Measurements from ENCODE around the gene FAM219B. TPM values are rescaled to one million over a fixed set of nuclear protein-coding genes. Genes with fewer than 3 reads are reported as not detected.

Gene FAM219B
- total RNA-seq, 1 experiment from 2014 or later, result 73.7 TPM

- no peak for DNase-seq
- Mint-ChIP-seq H3K9me3 (ENCODE audit: unreplicated experiment) (no peaks in the 10 kb centered on the region), H3K27me3 (ENCODE audit: insufficient read depth, unreplicated experiment) (no peaks in the 10 kb centered on the region), H3K4me1 (ENCODE audit: low read depth, unreplicated experiment) (peaks cover 11% of the 10 kb centered on the region), H3K27ac (ENCODE audit: unreplicated experiment) (no peak overlapping the region), H3K36me3 (ENCODE audit: insufficient read depth, unreplicated experiment) (peaks cover 23% of the 10 kb centered on the region), H3K4me3 (ENCODE audit: unreplicated experiment) (peak overlapping the region; percentile 45)
- intact Hi-C loops (cut with micrococcal nuclease; ENCODE audit: unreplicated experiment), result no loop called here
- 0 out of 2 replicates have a peak, but pooled peaks cover 6% of the 10 kb centered on the region for H3K4me1 ChIP-seq
- no peaks in the 10 kb centered on the region for H3K27me3 ChIP-seq (replicated peaks; ENCODE audit: control insufficient read depth, insufficient read depth, low read length)
- POLR2A ChIA-PET, result no interaction called here
- no peak for TF ChIP-seq CTCF (IDR thresholded peaks at IDR 0.05; ENCODE audit: insufficient read depth in 1 of 2, low read depth in 1 of 2, low read length in 1 of 2, severe bottlenecking in 1 of 2, unreplicated experiment in 1 of 2)
- H3K9me3 ChIP-seq, result no peaks in the 10 kb centered on the region
- CTCF ChIA-PET, result interaction anchor here (0.6 kb wide), 1 partner anchor 951 kb away, joined by 6 read pairs; no protein-coding TSS in a partner anchor
- no TSS peak for BruUV-seq (replicated peaks)
- H3K36me3 ChIP-seq (ENCODE audit: control insufficient read depth, insufficient read depth, low read length), result no peaks in the 10 kb centered on the region
- H3K4me3 ChIP-seq (ENCODE audit: low read depth, low read length), result no peak overlapping the region
Observed at GRCh38 chr15:74891469-74891868, 15.2 kb downstream of the FAM219B start.

- ChIA-PET POLR2A (interaction anchor here (0.6 kb wide), 1 partner anchor 1088 kb away, joined by 4 read pairs; no protein-coding TSS in a partner anchor), CTCF (interaction anchor here (1.2 to 2.6 kb wide), 2 partner anchors 11 to 120 kb away, joined by 5 to 22 read pairs; no protein-coding TSS in a partner anchor)
- Mint-ChIP-seq H3K36me3 (ENCODE audit: insufficient read depth, unreplicated experiment) (peaks cover 22% of the 10 kb centered on the region), H3K27ac (ENCODE audit: unreplicated experiment) (peak overlapping the region; percentile 64), H3K9me3 (ENCODE audit: unreplicated experiment) (no peaks in the 10 kb centered on the region), H3K4me1 (ENCODE audit: low read depth, unreplicated experiment) (peaks cover 11% of the 10 kb centered on the region), H3K4me3 (ENCODE audit: unreplicated experiment) (peak overlapping the region; percentile 75), H3K27me3 (ENCODE audit: insufficient read depth, unreplicated experiment) (no peaks in the 10 kb centered on the region)
- TF ChIP-seq CTCF (IDR thresholded peaks at IDR 0.05; ENCODE audit: insufficient read depth in 1 of 2, low read depth in 1 of 2, low read length in 1 of 2, severe bottlenecking in 1 of 2, unreplicated experiment in 1 of 2), result no peak
- intact Hi-C loops (cut with micrococcal nuclease; ENCODE audit: unreplicated experiment), result loop anchor here (1.0 kb wide), 2 partner anchors 11 to 17 kb away; partner anchors contain the start of gene SCAMP2
- H3K4me3 ChIP-seq (ENCODE audit: low read depth, low read length), result peak overlapping the region; percentile 95
- H3K36me3 ChIP-seq (ENCODE audit: control insufficient read depth, insufficient read depth, low read length), result no peaks in the 10 kb centered on the region
- H3K4me1 ChIP-seq, result peaks cover 11% of the 10 kb centered on the region; the same call in 1 of the 2 replicates
- no peak for DNase-seq
- H3K9me3 ChIP-seq, result no peaks in the 10 kb centered on the region
- H3K27me3 ChIP-seq (replicated peaks; ENCODE audit: control insufficient read depth, insufficient read depth, low read length), result no peaks in the 10 kb centered on the region
- no TSS peak for BruUV-seq (replicated peaks)
Observed at GRCh38 chr15:74890665-74890960, 16.0 kb downstream of the FAM219B start.

GRCh38 chr15:74889883-74890664, 16.6 kb downstream of the FAM219B start, which contains the start of gene MPI:
Gene MPI, plus strand, starts transcription at chr15:74890042. Its CDS starts 32 bp downstream, at chr15:74890074.
- no peak for TF ChIP-seq CTCF (IDR thresholded peaks at IDR 0.05; ENCODE audit: insufficient read depth in 1 of 2, low read depth in 1 of 2, low read length in 1 of 2, severe bottlenecking in 1 of 2, unreplicated experiment in 1 of 2)
- CTCF ChIA-PET, result interaction anchor here (0.7 to 2.6 kb wide), 4 partner anchors 11 to 119 kb away, joined by 3 to 22 read pairs (median 4); no protein-coding TSS in a partner anchor
- peak within 1 kb of the TSS; percentile 75 for H3K4me3 Mint-ChIP-seq (ENCODE audit: unreplicated experiment)
- H3K36me3 ChIP-seq (ENCODE audit: control insufficient read depth, insufficient read depth, low read length), result no peaks in the 10 kb centered on the region
- H3K4me1 Mint-ChIP-seq (ENCODE audit: low read depth, unreplicated experiment), result peaks cover 11% of the 10 kb centered on the region
- H3K9me3 ChIP-seq, result no peaks in the 10 kb centered on the region
- H3K4me1 ChIP-seq, result peaks cover 11% of the 10 kb centered on the region; the same call in 1 of the 2 replicates
- DNase-seq, result peak; percentile 86 to 87
- H3K9me3 Mint-ChIP-seq (ENCODE audit: unreplicated experiment), result no peaks in the 10 kb centered on the region
- intact Hi-C loops (cut with micrococcal nuclease; ENCODE audit: unreplicated experiment), result loop anchor here (1.0 kb wide), 2 partner anchors 11 to 17 kb away; partner anchors contain the start of gene SCAMP2
- TSS peak; percentile 75 for BruUV-seq (replicated peaks)
- H3K27ac Mint-ChIP-seq (ENCODE audit: unreplicated experiment), result peak within 1 kb of the TSS; percentile 64
- H3K27me3 Mint-ChIP-seq (ENCODE audit: insufficient read depth, unreplicated experiment), result no peaks in the 10 kb centered on the region
- POLR2A ChIA-PET, result interaction anchor here (0.6 to 1.4 kb wide), 4 partner anchors 11 to 1089 kb away, joined by 3 to 13 read pairs (median 4); partner anchors contain the start of gene FAM219B
- peak within 1 kb of the TSS; percentile 95 for H3K4me3 ChIP-seq (ENCODE audit: low read depth, low read length)
- H3K27me3 ChIP-seq (replicated peaks; ENCODE audit: control insufficient read depth, insufficient read depth, low read length), result no peaks in the 10 kb centered on the region
- peaks cover 22% of the 10 kb centered on the region for H3K36me3 Mint-ChIP-seq (ENCODE audit: insufficient read depth, unreplicated experiment)

All from Caco-2 (cell line).